GM23338 (cell line): ENCODE measurements around the gene GABBR1. TPM values are rescaled to one million over a fixed set of nuclear protein-coding genes. Genes with fewer than 3 reads are reported as not detected.

ENCODE experiments used
- ATAC-seq: fragments of 200-7000 bp; cut with Tn5 transposase; 3 replicates; pipeline ENCODE4 v1.9.1; 2020
- DNase-seq: peaks from one replicate; pipeline ENCODE4 v3.0.0-alpha.2; 2015; ENCODE audit warnings: low spot score
- H2AFZ ChIP-seq: fragments of 200-600 bp; sonication (generic); 2 replicates; pipeline ENCODE4 v1.8.0; 2016; ENCODE audit warnings: antibody characterized with exemption, mild to moderate bottlenecking, moderate library complexity
- H3F3A ChIP-seq: fragments of 200-600 bp; sonication (generic); replicated peaks from 2 replicates; pipeline ENCODE4 v1.8.0; 2017; ENCODE audit warnings: antibody characterized with exemption, mixed run types, low read depth
- H3K27ac ChIP-seq: fragments of 200-600 bp; sonication (generic); 2 replicates; pipeline ENCODE4 v1.6.1; 2016; ENCODE audit warnings: low read depth
- H3K27me3 ChIP-seq: fragments of 200-600 bp; sonication (generic); 2 replicates; pipeline ENCODE4 v1.8.0; 2016; ENCODE audit warnings: mild to moderate bottlenecking, mixed run types, moderate library complexity; ENCODE audit not compliant: insufficient read depth
- H3K36me3 ChIP-seq: fragments of 200-600 bp; sonication (generic); 2 replicates; pipeline ENCODE4 v1.8.0; 2016; ENCODE audit warnings: mild to moderate bottlenecking; ENCODE audit not compliant: insufficient read depth
- H3K4me1 ChIP-seq: fragments of 200-600 bp; sonication (generic); 2 replicates; pipeline ENCODE4 v1.8.0; 2016; ENCODE audit warnings: mild to moderate bottlenecking, moderate library complexity; ENCODE audit not compliant: insufficient read depth
- H3K4me2 ChIP-seq: fragments of 200-600 bp; sonication (generic); 2 replicates; pipeline ENCODE4 v1.7.1; 2017; ENCODE audit warnings: mixed run types
- H3K4me3 ChIP-seq: fragments of 200-600 bp; sonication (generic); 2 replicates; pipeline ENCODE4 v1.6.1; 2016; ENCODE audit warnings: mixed run types
- H3K79me2 ChIP-seq: fragments of 200-600 bp; sonication (generic); replicated peaks from 2 replicates; pipeline ENCODE4 v1.8.0; 2017; ENCODE audit warnings: mild to moderate bottlenecking; ENCODE audit not compliant: insufficient read depth
- H3K9me2 ChIP-seq: fragments of 200-600 bp; sonication (generic); 2 replicates; pipeline ENCODE4 v1.8.0; 2017; ENCODE audit not compliant: insufficient read depth
- H4K20me1 ChIP-seq: fragments of 200-600 bp; sonication (generic); replicated peaks from 2 replicates; pipeline ENCODE4 v1.8.0; 2017; ENCODE audit warnings: mild to moderate bottlenecking; ENCODE audit not compliant: insufficient read depth
- H3K27ac Mint-ChIP-seq: 2 replicates; pipeline ENCODE4 v1.8.0; 2020; ENCODE audit warnings: inconsistent platforms, mild to moderate bottlenecking, moderate library complexity, mixed read lengths
- H3K27me3 Mint-ChIP-seq: 3 replicates; pipeline ENCODE4 v1.8.0; 2022; ENCODE audit warnings: low read depth, mild to moderate bottlenecking, moderate library complexity, mixed read lengths, inconsistent platforms; ENCODE audit not compliant: insufficient read depth, poor library complexity
- H3K36me3 Mint-ChIP-seq: 3 replicates; pipeline ENCODE4 v1.8.0; 2021; ENCODE audit warnings: low read depth, mild to moderate bottlenecking, inconsistent platforms, moderate library complexity, mixed read lengths
- H3K4me1 Mint-ChIP-seq: 3 replicates; pipeline ENCODE4 v1.8.0; 2020; ENCODE audit warnings: mild to moderate bottlenecking, inconsistent platforms, mixed read lengths
- H3K4me3 Mint-ChIP-seq: 3 replicates; pipeline ENCODE4 v1.8.0; 2021; ENCODE audit warnings: moderate library complexity, mild to moderate bottlenecking, inconsistent platforms, mixed read lengths
- H3K9me3 Mint-ChIP-seq: 3 replicates; pipeline ENCODE4 v1.8.0; 2020; ENCODE audit warnings: moderate library complexity, mild to moderate bottlenecking, inconsistent platforms, mixed read lengths
- CREB1 ChIP-seq: fragments of 250-450 bp; sonication (Bioruptor Pico); IDR thresholded peaks from 2 replicates; pipeline ENCODE4 v1.5.0; 2020; ENCODE audit warnings: low read depth, mild to moderate bottlenecking, moderate library complexity
- CTCF ChIP-seq, 2 experiments: fragments of 200-600 bp in 1 of 2; sonication (generic) in 1 of 2; conservative IDR thresholded peaks; 2 replicates each; pipeline versions ENCODE4 v1.5.1 to v1.6.1; 2016 to 2017; ENCODE audit warnings: antibody characterized with exemption in 2 of 2, low read depth in 2 of 2, mild to moderate bottlenecking in 2 of 2, moderate library complexity in 1 of 2
- ETS1 ChIP-seq: IDR thresholded peaks from 2 replicates; pipeline ENCODE4 v1.6.1; 2016; ENCODE audit warnings: antibody characterized with exemption
- EZH2 ChIP-seq: fragments of 200-600 bp; sonication (generic); IDR thresholded peaks from one replicate; pipeline ENCODE4 v1.8.0; 2017; ENCODE audit warnings: antibody characterized with exemption, mild to moderate bottlenecking, low read depth; ENCODE audit not compliant: unreplicated experiment
- EZH2phosphoT487 ChIP-seq: fragments of 200-600 bp; sonication (generic); IDR thresholded peaks from one replicate; pipeline ENCODE4 v1.8.1; 2018; ENCODE audit warnings: antibody characterized with exemption; ENCODE audit not compliant: unreplicated experiment
- JUNB ChIP-seq: IDR thresholded peaks from one replicate; pipeline ENCODE4 v1.6.1; 2016; ENCODE audit warnings: antibody characterized with exemption; ENCODE audit not compliant: unreplicated experiment
- NANOG ChIP-seq: IDR thresholded peaks from 2 replicates; pipeline ENCODE4 v1.6.1; 2016; ENCODE audit warnings: antibody characterized with exemption, borderline replicate concordance
- POLR2AphosphoS5 ChIP-seq: IDR thresholded peaks from 2 replicates; pipeline ENCODE4 v1.6.1; 2016; ENCODE audit warnings: antibody characterized with exemption, low read depth
- REST ChIP-seq: IDR thresholded peaks from one replicate; pipeline ENCODE4 v1.6.1; 2018; ENCODE audit warnings: antibody characterized with exemption; ENCODE audit not compliant: unreplicated experiment
- STAT1 ChIP-seq: IDR thresholded peaks from one replicate; pipeline ENCODE4 v1.6.1; 2016; ENCODE audit warnings: antibody characterized with exemption; ENCODE audit not compliant: unreplicated experiment
- ZNF114 ChIP-seq: fragments of 250-450 bp; sonication (Bioruptor Pico); IDR thresholded peaks from 2 replicates; pipeline ENCODE4 v1.5.0; 2020; ENCODE audit warnings: mild to moderate bottlenecking, moderate library complexity
- ZNF331 ChIP-seq: fragments of 250-450 bp; sonication (Bioruptor Pico); IDR thresholded peaks from 2 replicates; pipeline ENCODE4 v1.5.0; 2020; ENCODE audit warnings: low read depth, mild to moderate bottlenecking, moderate library complexity
- ZNF462 ChIP-seq: fragments of 250-450 bp; sonication (Bioruptor Pico); IDR thresholded peaks from 2 replicates; pipeline ENCODE4 v1.5.0; 2020; ENCODE audit warnings: mild to moderate bottlenecking, moderate library complexity
- polyA plus RNA-seq: library from polyadenylated mRNA; unstranded; fragments of >200 nt; fragmentation: Nextera tagmentation; extraction: Ambion mirVana; gene quantifications from 2 replicates; pipeline ENCODE4 v1.2.1, GENCODE V29; 2016
- total RNA-seq: library from RNA; depleted of rRNA; stranded (reverse); fragments of >200 nt; shearing (Covaris generic); gene quantifications from 2 replicates; pipeline ENCODE4 v1.2.3, GENCODE V29; 2014

Gene GABBR1
- total and polyA plus RNA-seq, 2 experiments from 2014 or later = 42.8 to 78.9 TPM

- Histone ChIP-seq H3K4me1 (0 out of 2 replicates have a peak, but pooled peaks cover 4% of the 10 kb centered on the region), H3K27me3 (no peaks in the 10 kb centered on the region), H2AFZ (no peak overlapping the region), H3K9me2 (0 out of 2 replicates have a peak, but pooled peaks cover 8% of the 10 kb centered on the region), H3K36me3 (no peaks in the 10 kb centered on the region), H4K20me1 (no peaks in the 10 kb centered on the region), H3K79me2 (no peaks in the 10 kb centered on the region), H3K4me3 (no peak overlapping the region), H3F3A (no peaks in the 10 kb centered on the region), H3K27ac (no peak overlapping the region), H3K4me2 (no peak overlapping the region)
- Mint-ChIP-seq H3K4me3 (no peak overlapping the region), H3K36me3 (peaks cover 6% of the 10 kb centered on the region; the same call in 2 of the 3 replicates), H3K9me3 (peaks cover 7% of the 10 kb centered on the region), H3K27ac (no peak overlapping the region), H3K4me1 (peaks cover 18% of the 10 kb centered on the region), H3K27me3 (peaks cover 10% of the 10 kb centered on the region)
- ATAC-seq (no peak), DNase-seq (no peak)
- TF ChIP-seq REST (no peak), STAT1 (no peak), ZNF462 (CRISPR knock-in tag) (no peak), CTCF (conservative IDR thresholded peaks at IDR 0.05; ENCODE audit: low read depth in 2 of 2) (no peak), EZH2phosphoT487 (no peak), ETS1 (no peak), EZH2 (no peak), POLR2AphosphoS5 (no peak), ZNF114 (no peak), JUNB (no peak), ZNF331 (CRISPR knock-in tag) (no peak), NANOG (no peak), CREB1 (CRISPR knock-in tag) (no peak)
These were observed 103.9 kb downstream of the GABBR1 start for GRCh38 chr6:29528988-29529560.
